Fibroblast of skin of back (primary cell): ENCODE data around the gene ZNF687. TPM values are rescaled to one million over a fixed set of nuclear protein-coding genes. Genes with fewer than 3 reads are reported as not detected.
"Not testable (repeated sequence)": the region's sequence is repeated elsewhere in the genome, so short reads cannot be mapped to it uniquely, and the experiment has no call there.

Experiments
- DNase-seq: peaks from one replicate; pipeline ENCODE4 v3.0.0-alpha.2; 2013
- polyA plus RNA-seq, 2 experiments: library from polyadenylated mRNA; unstranded; fragments of 120-200 nt; gene quantifications; one replicate each; pipeline ENCODE4 v1.2.1, GENCODE V29; 2013; ENCODE audit not compliant: insufficient read length in 2 of 2

ZNF687 gene
- polyA plus RNA-seq (2013, experiment 1 of 2; ENCODE audit: insufficient read length) = 13.8 TPM
- 10.8 TPM for polyA plus RNA-seq (2013, experiment 2 of 2; ENCODE audit: insufficient read length)

DNA sequence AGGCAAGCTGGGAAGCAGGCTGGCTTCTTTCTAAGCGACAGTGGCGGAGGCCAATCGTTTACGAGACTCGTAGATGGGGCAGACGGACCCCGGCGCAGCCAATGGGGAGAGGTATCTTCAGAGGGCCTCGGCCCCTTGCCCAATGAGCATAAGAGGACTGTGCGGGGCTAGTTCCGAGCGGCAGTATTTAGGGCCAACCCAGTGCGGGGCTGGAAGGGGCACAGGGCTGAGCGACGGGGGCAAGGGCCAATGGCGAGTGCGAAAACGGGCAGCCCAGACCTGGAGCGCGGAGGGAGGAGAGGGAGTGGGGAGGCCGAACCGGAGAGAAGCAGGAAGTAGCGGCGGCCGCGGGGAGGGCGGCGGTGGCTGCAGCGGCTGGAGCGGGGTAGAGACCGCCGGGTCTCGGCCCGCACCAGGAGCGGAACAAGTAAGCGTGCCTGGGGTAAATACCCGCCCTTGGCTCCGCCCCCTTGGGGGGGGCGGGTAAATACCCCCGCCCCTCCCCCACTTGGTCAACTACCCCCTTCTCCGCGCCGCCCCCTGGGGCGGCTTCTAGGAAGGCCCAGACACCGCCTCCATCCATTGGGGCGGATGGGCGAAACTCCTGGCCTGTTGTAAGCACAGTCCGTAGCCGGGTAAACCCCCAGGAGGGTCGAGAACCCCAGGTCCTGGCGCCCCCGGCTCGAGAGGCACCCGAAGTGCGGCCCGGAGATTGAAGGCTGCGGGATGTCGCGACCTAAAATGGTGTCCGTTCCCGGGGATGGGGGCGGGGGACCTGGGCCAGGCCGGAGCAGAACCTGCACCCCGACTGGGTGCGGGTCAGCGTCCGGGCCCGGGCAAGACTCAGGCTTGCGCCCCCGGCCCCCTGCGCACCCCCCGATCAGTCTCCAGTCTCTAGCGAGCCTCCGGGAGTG, at the start of gene ZNF687:
TSS of gene ZNF687 (plus strand) at position 331 of the 914 bp plus-strand sequence. CDS start 3,993 bp downstream, outside the sequence.
- peak; percentile 100 for DNase-seq

DNA sequence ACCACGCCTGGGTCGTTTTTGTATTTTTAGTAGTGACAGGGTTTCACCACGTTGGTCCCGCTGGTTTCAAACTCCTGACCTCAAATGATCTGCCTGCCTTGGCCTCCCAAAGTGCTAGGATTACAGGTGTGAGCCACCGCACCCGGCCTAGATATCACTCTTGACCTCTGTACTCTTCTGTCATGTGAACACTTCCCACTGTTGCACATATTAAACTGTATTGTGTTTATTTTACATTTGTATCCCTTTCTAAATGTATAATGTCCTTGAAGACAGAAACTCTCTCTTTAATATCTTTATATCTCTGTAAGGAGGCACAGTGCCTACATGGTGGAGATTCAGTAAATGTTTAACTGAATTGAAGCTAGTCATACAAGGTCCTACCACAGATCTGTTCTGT, 46.9 kb upstream of the ZNF687 start:
- no peak for DNase-seq

DNA sequence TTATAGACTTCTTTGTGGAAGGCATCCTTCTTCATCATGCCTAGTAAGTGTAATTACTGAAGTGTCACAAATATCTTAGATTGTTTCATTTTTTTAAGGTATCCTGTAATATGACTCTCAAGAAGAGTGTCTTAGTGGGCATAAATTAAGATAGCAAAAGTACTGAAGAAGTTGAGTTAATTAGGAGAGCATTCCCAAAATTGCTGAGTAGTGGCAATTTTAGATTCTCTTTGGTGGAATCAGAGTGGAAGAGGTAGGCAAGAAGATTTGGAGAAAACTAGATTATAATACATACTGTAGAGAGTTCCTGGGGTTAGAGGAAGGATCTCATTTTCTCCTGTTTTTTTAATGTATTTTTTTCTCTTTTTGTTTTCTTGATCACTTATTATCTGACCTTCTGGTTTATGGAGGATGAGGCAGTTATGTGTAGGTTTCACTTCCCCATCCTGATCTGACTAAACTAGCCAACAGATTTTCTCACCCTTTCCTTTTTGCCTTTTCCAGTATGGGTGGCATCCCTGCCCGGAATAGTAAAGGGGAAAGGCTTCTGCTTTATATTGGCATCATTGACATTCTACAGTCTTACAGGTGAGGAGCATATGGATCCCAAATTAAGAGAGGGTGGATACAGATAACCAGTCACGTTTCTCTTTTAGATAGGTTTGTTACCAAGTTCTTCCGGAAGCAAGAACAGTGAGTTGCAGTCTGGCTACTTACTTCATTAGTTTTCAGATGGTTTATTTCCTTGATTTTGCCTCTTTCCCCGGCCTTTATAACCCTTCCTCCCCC, 44.2 kb upstream of the ZNF687 start:
- no peak for DNase-seq

- peak; percentile 78 for DNase-seq
Observed at GRCh38 chr1:151238467-151238739, 43.7 kb upstream of the ZNF687 start.

DNA sequence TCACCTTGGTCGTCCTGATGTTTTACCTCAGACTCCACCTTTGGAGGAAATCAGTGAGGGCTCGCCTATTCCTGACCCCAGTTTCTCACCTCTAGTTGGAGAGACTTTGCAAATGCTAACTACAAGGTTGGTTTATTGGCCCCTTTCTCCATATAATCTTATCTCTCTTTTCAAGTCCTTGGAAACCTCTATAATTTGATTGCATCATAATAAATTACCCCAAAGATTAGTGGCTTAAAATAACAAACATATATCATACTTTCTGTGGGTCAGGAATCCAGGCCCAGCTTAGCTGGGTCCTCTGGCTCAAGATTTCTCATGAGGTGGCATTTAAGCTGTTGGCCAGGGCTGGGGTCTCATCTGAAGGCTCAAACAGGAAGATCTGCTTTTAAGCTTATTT, 39.7 kb upstream of the ZNF687 start:
- no peak for DNase-seq

DNA sequence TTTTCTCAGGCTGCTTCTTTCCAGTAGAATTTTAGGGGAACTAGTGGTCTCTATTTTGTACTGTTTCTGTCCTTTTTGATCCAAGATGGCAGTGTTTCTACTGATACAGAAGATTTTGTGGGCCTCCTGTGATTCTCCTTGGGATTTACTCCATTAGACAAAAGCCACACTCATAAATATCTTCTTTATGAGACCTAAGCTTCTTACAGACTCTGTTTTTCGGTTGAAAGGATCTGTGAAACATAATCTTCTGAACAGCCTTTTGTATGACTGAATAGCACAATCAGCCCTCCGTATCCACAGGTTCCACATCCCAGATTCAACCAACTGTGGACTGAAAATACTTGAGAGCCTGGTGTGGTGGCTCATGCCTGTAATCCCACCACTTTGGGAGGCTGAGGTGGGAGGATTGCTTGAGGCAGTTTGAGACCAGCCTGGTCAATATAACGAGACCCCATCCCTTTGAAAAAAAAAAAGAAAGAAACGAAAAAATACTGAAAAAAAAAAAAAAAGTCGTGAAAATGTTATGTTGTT, 38.3 kb upstream of the ZNF687 start:
- no peak for DNase-seq

- DNase-seq = no peak
Observed at GRCh38 chr1:151246786-151247185, 35.3 kb upstream of the ZNF687 start.

DNA sequence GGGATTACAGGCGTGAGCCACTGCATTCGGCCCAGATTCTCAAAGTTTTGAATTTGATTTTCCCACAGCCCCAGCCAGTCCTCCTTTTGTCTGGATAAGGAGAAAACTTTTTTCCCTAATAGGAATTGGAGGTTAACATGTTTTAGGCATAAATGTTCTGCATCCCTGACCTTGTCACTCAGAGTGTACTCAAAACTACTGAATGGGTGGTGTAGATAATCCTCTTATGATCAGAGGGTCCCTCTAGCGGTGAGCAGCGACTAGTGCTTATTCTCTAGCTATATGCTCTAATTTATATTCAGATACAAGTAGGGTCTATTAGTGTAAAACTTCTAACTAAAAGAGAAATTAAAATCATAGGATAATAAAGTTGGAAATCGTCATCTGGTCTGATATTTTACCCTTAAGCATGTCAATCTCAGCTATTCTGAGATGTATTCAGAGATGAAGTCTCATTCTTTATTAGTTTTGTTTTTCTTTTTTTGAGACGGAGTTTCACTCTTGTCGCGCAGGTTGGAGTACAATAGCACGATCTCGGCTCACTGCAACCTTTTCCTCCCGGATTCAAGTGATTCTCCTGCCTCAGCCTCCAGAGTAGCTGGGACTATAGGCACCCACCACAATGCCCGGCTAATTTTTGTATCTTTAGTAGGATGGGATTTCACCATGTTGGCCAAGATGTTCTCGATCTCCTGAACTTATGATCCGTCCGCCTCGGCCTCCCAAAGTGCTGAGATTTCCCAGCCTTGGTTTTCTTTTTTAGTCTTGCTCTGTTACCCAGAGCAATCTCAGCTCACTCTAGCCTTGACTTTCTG, 30.2 kb upstream of the ZNF687 start:
- peak; percentile 74 for DNase-seq

DNA sequence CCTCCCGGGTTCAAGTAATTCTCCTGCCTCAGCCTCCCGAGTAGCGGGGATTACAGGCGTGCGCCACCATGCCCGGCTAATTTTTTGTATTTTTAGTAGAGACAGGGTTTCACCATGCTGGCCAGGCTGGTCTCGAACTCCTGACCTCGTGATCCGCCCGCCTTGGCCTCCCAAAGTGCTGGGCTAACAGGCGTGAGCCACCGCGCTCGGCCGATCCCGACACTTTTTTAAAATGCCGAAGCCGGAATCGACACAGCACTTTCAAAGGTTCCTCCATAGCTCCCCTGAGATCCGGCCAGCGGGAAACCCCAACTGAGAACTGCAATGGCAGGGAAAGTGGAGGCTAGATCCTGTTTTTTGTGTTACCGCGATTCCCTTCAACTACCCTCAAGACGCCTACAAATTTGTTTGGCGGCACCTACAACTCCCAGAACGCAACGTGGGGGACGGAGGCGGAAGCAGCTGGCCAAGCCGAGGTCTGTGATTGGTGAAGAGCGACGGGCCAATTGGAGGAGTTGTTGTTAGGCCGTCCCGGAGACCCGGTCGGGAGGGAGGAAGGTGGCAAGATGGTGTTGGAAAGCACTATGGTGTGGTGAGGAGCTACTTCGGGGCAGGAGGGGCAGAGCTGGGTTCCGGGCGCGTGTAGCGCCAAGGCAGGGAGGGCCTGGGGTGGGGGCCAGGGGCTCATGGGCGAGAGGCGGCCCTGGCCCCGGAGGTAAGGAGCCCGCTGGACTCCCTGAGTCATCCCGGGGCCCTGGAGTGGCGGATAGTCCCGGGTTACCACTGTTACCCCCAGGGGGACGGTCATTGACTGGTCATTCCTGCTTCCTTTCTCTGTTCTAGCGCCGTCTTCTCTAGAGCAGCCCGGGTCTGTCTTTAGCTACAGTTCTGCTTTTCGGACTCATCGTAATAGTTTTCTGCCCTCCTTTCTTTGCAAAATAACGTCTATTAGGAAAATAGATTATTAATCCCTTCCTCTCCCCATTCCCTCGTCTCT, 27.6 kb upstream of the ZNF687 start, which contains the start of gene PSMD4:
TSS of gene PSMD4 (plus strand) at position 518 of the 997 bp plus-strand sequence. CDS start at position 567, 49 bp downstream.
- peak; percentile 97 for DNase-seq

DNA sequence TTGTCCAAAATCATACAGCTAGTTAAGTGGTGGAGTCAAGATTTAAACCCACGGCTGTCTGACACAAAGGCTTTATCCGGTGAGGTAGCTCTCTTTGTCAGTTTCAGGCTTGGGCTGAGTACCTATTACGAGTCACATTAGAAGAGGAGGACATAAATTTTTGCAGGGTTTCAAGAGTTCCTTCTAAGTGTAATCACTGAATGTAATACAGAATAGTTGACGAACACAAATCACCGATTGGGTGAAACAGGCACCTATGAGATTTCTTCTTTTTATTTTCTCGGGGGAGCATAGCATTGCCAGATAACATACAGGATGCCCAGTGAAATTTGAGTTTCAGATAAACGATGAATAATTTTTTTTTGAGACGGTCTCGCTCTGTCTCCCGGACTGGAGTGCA, 26.7 kb upstream of the ZNF687 start:
- peak; percentile 1 for DNase-seq

GRCh38 chr1:151259351-151259750, 22.7 kb upstream of the ZNF687 start:
- DNase-seq = no peak

- DNase-seq = no peak
Observed at GRCh38 chr1:151265446-151266236, 16.5 kb upstream of the ZNF687 start.

- DNase-seq = no peak
Observed at GRCh38 chr1:151266315-151266714, 15.8 kb upstream of the ZNF687 start.

DNA sequence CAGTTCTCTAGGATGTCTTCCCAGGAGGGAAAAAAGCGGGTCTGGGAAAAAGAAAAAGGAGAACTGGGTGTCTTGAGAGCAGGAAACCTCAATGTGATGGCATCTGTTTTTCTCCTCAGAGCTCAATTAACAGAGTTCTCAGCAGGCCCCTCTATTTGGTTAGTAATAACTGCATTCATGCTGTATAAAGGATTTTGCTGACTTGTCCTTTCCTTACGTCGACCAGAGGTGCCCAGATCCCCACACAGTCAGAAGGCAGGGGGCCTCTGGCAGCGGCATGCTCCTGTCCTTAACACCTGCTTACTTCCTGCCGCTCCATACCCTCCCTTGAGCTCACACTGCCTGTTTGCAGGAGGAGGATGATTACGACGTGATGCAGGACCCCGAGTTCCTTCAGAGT, 15.3 kb upstream of the ZNF687 start:
- DNase-seq = no peak

DNA sequence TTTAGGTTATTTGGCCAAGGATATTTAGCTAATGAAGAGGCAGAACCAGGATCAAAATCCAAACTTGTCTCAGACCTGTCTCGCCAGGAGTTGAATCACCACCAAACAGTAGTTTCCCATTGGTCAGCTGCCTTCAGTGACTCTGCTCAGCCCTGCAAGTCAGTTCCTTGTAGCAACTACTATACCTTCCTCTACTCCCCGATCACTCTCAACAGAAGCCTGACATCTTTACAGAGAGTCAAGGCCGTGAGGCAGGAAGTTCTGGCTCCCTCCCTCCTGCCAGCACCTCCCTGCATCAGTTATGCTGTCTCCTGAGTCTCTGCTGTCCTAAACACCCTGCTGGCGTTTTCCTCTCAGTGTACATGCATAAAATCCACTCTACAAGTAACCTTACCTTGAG, 14.3 kb upstream of the ZNF687 start:
- no peak for DNase-seq

GRCh38 chr1:151273924-151274466, 8.1 kb upstream of the ZNF687 start:
- no peak for DNase-seq

DNA sequence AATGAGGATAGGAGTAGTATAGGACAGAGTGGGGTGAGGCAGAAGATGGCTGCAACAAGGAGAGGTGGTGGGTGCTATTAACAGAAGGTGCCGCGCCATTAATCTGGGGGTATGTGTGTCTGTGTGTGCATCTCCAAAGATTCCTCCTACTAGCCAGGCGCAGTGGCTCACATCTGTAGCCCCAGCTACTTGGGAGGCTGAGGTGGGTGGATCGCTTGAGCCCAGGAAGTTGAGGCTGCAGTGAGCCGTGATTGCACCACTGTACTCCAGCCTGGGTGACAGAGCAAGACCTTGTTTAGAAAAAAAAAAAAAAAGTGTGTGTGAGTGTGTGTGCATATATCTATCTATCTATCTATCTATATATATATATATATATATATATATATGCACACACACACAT, 6.8 kb upstream of the ZNF687 start:
- not testable (repeated sequence) for DNase-seq

GRCh38 chr1:151277249-151277648, 4.8 kb upstream of the ZNF687 start:
- no peak for DNase-seq

DNA sequence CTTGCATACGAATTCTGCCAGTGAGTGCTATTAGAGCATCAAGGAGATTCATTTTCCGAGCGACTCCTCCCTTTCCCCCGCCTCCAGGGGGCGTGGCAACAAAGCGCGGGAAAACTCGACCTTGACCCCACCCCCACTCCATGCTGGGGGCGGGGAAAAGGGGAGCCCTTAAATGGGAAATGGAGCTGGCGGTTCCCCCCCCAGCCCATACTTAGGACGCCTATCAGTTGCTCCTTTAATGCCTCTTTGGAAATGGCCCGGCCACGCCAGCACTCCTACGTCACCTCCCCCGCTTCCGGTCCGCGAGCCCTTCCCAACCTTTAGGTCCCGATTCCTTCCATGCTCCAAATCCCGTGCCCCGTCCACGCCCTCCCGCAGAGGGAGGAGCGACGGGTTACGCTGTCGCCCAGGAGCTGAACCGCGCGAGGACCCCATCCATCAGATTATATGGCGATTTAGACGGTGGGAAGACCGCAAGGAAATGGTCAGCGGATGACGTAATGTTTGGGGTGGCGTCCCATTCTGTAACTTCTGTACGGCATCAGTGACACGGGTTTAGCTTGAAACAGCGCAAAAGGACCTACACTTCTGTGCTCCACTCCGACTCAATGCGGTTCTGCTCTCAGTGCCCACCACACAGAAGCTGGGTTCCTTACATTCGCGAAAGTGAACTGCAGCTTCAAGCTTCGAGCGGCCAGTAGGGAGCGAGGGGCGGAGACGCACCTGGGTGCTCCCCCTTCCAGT, 702 bp upstream of the ZNF687 start:
- peak; percentile 98 for DNase-seq
